C4-2B (cell line): ENCODE results near the gene TRMT11.

Experiments
- CTCF ChIP-seq: fragments of 450-650 bp; conservative IDR thresholded peaks from 2 replicates; pipeline ENCODE4 v1.5.1; 2017; ENCODE audit warnings: mild to moderate bottlenecking
- ZFX ChIP-seq: fragments of 450-650 bp; IDR thresholded peaks from 2 replicates; pipeline ENCODE4 v1.6.1; 2017

GRCh38 chr6:125989631-125990030 is 3.3 kb downstream of the TRMT11 start:
- TF ChIP-seq CTCF, result no peak
- no peak for TF ChIP-seq ZFX
